NCI-H345 (cell line): Measurements from ENCODE around the gene GNB1L.
"Not testable (repeated sequence)": the region's sequence is repeated elsewhere in the genome, so short reads cannot be mapped to it uniquely, and the experiment has no call there.

Experiments
- DNase-seq: peaks from one replicate; lab custom pipeline; 2025; lab: John Stamatoyannopoulos, UW

GNB1L gene

GRCh38 chr22:19889951-19890350 is 35.3 kb upstream of the GNB1L start:
- no peak for DNase-seq

DNA sequence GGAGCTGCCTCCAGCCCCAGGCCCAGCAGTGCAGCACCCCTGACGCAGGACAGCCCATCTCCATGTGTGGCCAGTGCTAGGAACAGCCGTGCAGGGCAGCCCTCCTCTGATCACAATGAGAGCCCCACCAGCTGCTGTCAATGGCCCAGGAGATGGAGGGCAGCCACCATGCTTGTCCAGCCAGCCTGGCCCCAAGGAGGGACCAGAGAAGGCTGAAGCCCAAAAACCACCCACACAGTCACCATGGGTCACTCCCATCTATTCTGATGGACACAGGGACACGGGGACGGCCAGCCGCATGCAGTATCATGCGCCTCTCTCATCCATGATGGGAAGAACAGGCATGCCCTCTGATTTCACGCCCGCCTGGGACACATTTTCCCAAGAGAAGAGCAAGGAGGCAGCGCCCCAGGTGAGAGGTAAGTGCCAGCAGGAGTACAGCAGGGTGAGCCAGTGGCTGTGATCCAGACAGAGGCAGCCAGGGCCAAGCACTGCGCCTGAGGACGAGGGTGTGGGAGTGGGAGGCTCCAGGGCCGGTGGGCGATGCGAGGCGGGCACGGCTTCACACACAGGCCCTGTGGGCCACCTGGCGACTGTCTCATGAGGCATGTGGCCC is 33.6 kb upstream of the GNB1L start:
- no peak for DNase-seq

- DNase-seq = no peak
These were observed 32.7 kb upstream of the GNB1L start for GRCh38 chr22:19887256-19887985.

- no peak for DNase-seq
These were observed 32.1 kb upstream of the GNB1L start for GRCh38 chr22:19886605-19887255.

DNA sequence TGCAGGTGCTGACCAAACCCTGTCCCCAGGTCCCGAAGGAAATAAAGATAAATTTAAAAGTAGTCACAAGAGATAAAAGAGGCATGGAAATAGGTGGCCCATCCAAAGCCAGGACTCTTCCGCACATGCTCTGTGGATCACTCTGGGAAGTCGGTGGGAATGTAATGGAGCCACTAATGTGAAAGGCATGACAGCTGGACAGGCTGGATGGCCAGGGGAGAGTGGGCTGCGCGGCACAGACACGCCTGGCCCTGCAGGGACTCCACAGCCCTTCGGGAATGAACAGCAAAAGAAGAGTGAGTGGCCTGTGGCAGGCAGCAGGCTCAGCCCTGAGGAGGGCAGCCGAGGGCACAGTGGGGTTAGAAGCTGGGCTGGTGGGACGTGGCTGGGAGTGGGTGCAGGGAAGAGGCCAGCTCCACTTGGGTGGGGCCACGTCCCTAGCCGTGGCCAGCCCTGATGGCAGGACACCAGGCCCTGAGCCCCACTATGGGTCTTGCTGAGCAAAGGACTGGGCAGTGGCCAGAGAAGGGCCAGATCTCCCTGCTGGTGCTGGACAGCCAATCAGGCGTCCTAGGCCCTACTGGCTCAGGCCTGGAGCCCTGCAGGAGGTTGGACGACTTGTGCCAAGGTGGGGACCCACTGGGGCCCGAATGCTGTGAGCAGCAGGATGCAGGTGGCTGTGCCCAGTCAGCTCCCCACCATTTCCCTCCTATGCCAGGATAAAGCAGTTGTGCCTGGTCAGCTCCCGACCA is 31.3 kb upstream of the GNB1L start:
- DNase-seq = no peak

DNA sequence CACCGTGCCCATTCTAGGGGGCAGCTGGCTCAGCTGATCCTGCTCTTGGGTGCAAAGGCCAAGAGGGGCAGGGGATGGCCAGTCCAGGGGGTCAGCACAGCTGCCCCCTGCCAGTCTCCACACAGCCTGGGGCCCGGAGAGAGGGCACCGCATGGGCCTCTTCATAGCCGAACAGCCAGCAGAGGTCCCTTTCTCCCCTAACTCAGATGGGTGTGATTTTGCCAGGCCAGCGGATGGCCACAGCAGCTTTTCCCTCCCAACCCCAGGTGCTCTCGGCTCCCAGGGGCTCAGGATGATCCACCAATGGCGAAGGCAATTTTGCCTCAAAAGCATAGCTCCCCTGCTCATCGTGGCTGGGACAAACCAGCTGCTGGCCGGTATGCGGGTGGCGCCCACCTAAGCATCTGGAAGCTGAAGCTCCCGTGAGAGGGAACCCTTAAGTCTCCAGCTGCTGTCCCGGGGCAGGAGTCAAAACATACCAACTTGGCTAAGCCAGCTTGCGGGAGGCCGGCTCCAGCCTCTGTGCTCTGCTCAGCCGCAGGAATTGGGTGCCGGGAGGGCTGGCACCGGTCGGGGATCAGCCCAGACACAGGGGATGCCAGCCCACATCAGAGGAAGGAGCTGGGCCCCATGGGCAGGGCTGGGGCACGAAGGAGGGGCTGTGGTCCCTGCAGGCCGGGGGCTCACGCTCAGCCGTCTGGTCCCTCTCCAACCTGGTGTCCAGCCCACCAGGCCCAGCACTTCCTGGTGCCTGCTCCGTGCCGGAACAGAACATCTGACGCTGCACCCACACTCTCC is 30.5 kb upstream of the GNB1L start:
- no peak for DNase-seq

DNA sequence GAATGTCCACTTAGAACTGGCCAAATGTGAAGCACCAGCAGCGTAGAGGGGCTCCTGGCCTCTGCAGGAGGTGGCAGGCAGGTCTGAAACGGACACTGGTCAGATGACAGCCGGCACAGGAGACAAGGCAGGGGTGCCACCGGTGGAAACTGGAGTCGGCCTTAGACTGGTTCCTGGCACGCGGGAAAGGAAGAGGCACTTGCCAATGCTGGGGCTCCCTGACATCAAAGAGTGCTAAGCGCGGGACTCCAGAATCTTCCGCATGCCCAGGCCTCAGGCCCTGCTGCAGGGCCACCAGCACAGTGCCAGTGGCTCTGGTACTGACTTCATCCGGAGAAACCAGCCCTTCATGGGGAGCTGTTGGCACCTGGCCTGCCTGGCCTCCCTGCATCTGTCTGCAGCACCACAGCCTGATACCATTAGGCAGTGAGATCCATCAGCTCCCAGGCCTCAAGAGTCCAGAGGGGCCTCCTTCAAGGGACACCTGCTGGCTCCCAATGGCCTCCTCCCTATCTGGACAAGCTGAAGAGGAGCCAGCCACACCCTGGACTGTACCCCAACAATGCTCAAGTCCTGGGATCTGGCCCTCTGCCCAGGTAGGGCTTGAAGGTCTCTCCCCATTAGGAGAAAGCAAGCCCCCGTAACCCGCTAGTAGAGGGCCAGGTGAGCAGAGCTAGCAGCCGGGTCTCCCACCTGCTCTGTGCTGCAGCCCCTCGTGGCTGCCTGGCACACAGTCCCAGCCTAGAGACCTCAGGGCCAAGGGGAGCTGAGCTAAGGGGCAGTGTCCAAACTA is 29.7 kb upstream of the GNB1L start:
- DNase-seq = no peak

GRCh38 chr22:19883446-19883845 is 28.8 kb upstream of the GNB1L start:
- DNase-seq = not testable (repeated sequence)

DNA sequence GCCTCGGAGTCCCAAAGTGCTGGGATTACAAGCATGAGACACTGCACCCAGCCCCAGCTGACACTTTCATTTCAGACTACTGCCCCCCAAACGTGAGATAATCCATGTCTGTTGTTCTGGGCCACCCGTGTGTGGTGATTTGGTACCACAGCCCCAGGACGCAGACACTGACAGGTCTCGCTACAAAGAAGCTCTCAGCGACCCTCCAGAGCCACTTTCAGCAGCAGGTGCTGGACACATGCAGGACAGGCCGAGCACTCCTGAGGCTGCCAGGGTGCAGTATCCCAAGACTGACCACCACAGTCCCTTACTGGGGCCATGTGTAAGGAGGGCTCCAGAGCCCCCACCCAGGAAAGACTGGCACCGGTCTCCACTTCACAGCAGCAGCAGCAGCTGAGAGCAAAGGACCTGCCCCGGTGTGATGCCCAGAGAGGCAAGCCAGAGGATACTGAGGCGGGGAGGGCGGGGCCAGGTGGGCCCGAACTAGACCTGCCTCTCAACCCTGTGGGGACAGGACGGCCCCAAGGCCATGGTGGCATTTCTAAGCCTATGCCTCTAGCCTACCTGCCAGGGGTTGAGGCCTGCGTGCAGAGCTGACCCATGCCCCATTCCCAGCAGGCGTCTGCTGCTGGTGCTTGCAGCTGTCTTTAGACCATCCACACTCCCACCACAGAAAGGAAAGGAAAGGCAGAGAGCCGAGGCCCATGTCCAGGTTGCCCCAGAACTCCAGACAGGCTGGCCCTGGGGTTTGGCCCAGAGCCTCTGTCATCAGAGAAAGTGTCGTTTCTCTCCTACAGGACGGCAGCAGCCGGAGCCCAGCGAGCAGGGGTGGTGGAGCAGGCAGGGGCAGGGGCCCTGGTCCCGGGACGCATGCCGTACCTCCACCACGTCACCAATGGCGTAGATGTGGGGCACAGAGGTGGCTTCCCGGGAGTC is 28.0 kb upstream of the GNB1L start:
- DNase-seq = no peak

DNA sequence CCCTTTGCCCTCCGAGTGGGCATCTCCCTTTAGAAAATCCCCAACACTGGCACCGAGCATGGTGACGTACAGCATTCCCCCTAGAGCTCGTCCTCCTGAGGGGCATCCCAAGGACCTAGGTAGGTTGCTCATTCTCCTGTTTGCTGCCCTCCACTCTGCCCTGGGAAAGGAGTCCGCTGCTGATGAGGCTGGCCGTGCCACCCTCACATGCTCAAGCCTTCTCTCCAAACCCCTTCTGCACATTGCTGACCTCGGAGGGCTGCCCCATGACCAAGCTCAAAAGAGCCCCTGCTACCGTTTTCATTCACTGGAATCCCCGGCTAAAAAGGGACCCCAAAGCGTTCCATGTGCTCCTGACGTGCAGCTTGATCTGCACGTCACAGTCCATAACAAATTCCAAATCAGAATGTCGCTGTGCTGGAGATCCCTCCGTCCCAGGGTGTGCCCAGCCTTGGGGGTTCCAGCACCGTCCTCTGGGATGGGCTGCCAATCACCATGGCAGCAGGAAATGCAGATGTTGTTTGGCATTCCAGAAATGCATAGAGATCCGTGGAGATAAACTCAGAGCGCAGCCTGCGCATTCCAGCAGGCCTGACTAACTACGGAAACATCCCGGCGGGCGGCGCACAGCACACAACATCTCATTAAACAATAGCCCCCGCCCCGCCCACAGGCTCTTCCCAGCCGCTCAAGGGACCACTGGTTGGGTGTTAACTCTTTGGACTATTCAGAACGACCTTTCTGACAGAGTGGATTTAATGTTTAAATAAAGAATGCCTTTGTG is 26.3 kb upstream of the GNB1L start:
- no peak for DNase-seq

DNA sequence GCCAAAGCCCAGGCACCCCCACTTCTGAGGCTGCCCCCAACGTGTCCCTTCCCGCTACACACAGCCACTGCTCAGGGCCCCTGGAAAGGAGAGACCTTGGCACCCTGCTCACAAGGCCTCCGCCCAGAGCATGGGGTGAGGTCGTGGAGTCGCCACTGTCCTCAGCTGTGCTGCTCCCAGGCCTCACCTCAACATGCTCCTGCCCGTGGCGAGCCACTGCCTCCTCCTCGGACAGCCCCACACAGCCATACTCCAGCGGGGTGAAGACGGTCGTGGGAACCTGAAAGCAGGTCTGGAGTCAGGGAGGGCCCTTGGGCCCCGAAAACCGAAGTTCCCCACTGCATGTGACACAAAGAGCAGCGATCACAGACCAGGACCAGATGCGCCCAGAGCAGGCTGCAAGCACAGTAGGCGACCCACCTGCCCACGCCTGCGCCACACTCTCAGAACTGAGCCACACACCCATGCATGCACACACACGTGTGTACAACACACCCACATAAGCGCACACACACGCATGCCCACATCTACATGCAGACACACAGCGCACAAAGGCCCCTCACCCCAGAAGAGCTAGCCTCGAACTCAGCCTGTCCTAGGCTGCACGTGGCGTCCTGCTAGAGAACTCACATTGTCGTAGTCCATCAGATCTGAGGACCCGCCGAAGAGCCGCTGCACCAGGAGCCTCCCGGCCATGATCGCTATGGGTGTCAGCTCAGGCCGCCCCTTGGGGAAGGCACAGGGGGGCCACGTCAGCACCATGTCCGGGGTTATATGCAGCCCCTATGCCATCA is 25.5 kb upstream of the GNB1L start:
- DNase-seq = no peak

DNA sequence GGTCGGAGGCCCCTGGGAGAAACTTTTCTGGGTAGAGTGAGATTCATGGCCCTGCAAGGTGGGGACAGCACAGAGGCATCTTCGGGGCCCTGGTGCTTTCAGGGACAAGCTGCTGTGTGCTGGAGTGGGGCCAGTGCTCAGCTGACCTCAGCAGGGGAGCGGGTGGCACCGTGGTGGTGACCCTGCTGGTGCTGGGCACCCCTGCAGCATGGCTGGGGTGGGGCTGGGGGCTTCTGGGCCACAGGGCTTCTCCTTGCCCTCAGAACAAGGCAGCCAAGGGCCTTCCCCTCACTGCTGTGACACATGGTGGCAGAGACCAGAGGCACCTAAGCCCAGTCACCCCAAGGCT is 24.9 kb upstream of the GNB1L start:
- DNase-seq = no peak

GRCh38 chr22:19879246-19879570 is 24.5 kb upstream of the GNB1L start:
- no peak for DNase-seq

GRCh38 chr22:19878461-19879245 is 24.0 kb upstream of the GNB1L start:
- DNase-seq = no peak

GRCh38 chr22:19877626-19878339 is 23.1 kb upstream of the GNB1L start:
- no peak for DNase-seq

- no peak for DNase-seq
These were observed 22.4 kb upstream of the GNB1L start for GRCh38 chr22:19876941-19877625.
